Fibroblast of lung (primary cell): Measurements from ENCODE around the gene MARK4. TPM values are rescaled to one million over a fixed set of nuclear protein-coding genes. Genes with fewer than 3 reads are reported as not detected.
"Not testable (repeated sequence)": the region's sequence is repeated elsewhere in the genome, so short reads cannot be mapped to it uniquely, and the experiment has no call there.

ENCODE experiments used
- DNase-seq, 2 donors: peaks; one replicate each; pipeline versions ENCODE4 v3.0.0 to v3.0.0-alpha.2; 2010; ENCODE audit warnings: low read depth in 2 of 2
- H2AFZ ChIP-seq: 2 replicates; pipeline ENCODE4 v1.5.1; 2012; ENCODE audit warnings: low read length, control low read depth, inconsistent platforms
- H3K27ac ChIP-seq: 2 replicates; pipeline ENCODE4 v1.5.1; 2011; ENCODE audit warnings: low read length, control low read depth; ENCODE audit not compliant: insufficient read depth
- H3K27me3 ChIP-seq: 2 replicates; pipeline ENCODE4 v1.5.1; 2011; ENCODE audit warnings: mild to moderate bottlenecking, low read length; ENCODE audit not compliant: control insufficient read depth, insufficient read depth
- H3K36me3 ChIP-seq: 2 replicates; pipeline ENCODE4 v1.5.1; 2011; ENCODE audit warnings: low read length; ENCODE audit not compliant: control insufficient read depth, insufficient read depth
- H3K4me1 ChIP-seq: 2 replicates; pipeline ENCODE4 v1.5.1; 2011; ENCODE audit warnings: low read length; ENCODE audit not compliant: control insufficient read depth, insufficient read depth; ENCODE audit errors: extremely low read depth
- H3K4me2 ChIP-seq: 2 replicates; pipeline ENCODE4 v1.5.1; 2011; ENCODE audit warnings: low read length, control low read depth; ENCODE audit not compliant: insufficient read depth; ENCODE audit errors: extremely low read depth
- H3K4me3 ChIP-seq, 4 experiments: fragments of 200-600 bp in 1 of 4; sonication (generic) in 1 of 4; replicated peaks in 1 of 4; 2 replicates each; pipeline ENCODE4 v1.5.1; 2011 to 2016; ENCODE audit warnings: low read length in 4 of 4, low read depth in 3 of 4, mild to moderate bottlenecking in 3 of 4, control low read depth in 2 of 4, inconsistent platforms in 1 of 4, mixed read lengths in 1 of 4; ENCODE audit not compliant: insufficient read depth in 1 of 4; ENCODE audit errors: control extremely low read depth in 1 of 4
- H3K79me2 ChIP-seq: 2 replicates; pipeline ENCODE4 v1.5.1; 2012; ENCODE audit warnings: mild to moderate bottlenecking, low read length, inconsistent platforms; ENCODE audit not compliant: control insufficient read depth, insufficient read depth
- H3K9ac ChIP-seq: 2 replicates; pipeline ENCODE4 v1.5.1; 2011; ENCODE audit warnings: mild to moderate bottlenecking, low read length, control low read depth; ENCODE audit not compliant: insufficient read depth
- H3K9me3 ChIP-seq: 2 replicates; pipeline ENCODE4 v1.5.1; 2012; ENCODE audit warnings: low read depth, low read length; ENCODE audit not compliant: control insufficient read depth, insufficient read depth
- H4K20me1 ChIP-seq: 2 replicates; pipeline ENCODE4 v1.5.1; 2011; ENCODE audit warnings: low read length; ENCODE audit not compliant: control insufficient read depth, insufficient read depth; ENCODE audit errors: extremely low read depth
- EZH2 ChIP-seq: IDR thresholded peaks from 2 replicates; pipeline ENCODE4 v1.5.1; 2012; ENCODE audit warnings: low read length, control low read depth, mild to moderate bottlenecking; ENCODE audit errors: missing control alignments
- polyA plus RNA-seq, 2 donors: library from polyadenylated mRNA; depleted of rRNA in 1 of 2; stranded (reverse) in 1 of 2; unstranded in 1 of 2; fragments of >200 nt; gene quantifications; 2 replicates each; pipeline ENCODE4 v1.2.1, GENCODE V29; 2011 to 2012; ENCODE audit warnings: missing spikeins in 1 of 2
- total RNA-seq: library from RNA; depleted of rRNA; stranded (reverse); fragments of >200 nt; gene quantifications from 2 replicates; pipeline ENCODE4 v1.2.1, GENCODE V29; 2014
- TF ChIP-seq, protein P1 (sequence below), 2 donors: IDR thresholded peaks in 1 of 2; conservative IDR thresholded peaks in 1 of 2; 1 replicate in 1 of 2; 2 replicates in 1 of 2; pipeline ENCODE4 v1.5.1; 2011 to 2012; ENCODE audit warnings: low read length in 2 of 2, control low read depth in 1 of 2, inconsistent platforms in 1 of 2, low read depth in 1 of 2, mild to moderate bottlenecking in 1 of 2

The MARK4 gene
- total and polyA plus RNA-seq, 2 donors (not counting 1 experiment from before 2014, with no cell fraction given) = 8.9 to 14.1 TPM

DNA sequence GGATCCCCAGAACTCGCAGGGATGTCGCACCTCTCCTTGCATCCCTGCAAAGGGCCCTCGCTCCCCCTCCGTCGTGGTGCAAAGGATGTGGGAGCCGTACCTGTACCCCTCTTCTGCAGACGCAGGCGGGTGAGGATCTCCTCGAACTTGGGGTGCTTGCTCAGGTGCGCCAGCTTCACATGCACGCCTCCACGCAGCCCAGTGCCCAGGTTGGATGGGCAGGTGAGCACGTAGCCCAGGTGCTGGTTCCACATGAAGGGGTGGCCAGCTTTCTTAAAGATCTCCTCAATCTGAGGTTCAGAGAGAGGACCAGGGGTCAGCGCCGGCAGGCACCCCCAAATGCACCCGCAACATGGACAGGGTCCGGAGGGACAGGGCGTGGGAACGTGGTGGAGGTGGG is 56.3 kb downstream of the MARK4 start:
- Histone ChIP-seq H3K36me3 (no peaks in the 10 kb centered on the region), H2AFZ (no peak overlapping the region), H3K27me3 (no peaks in the 10 kb centered on the region), H3K9me3 (no peaks in the 10 kb centered on the region), H3K9ac (no peak overlapping the region), H3K4me2 (no peak overlapping the region), H3K4me3 (no peak overlapping the region), H4K20me1 (no peaks in the 10 kb centered on the region), H3K79me2 (no peaks in the 10 kb centered on the region), H3K4me1 (no peaks in the 10 kb centered on the region), H3K27ac (no peak overlapping the region)
- TF ChIP-seq, protein P1, sequence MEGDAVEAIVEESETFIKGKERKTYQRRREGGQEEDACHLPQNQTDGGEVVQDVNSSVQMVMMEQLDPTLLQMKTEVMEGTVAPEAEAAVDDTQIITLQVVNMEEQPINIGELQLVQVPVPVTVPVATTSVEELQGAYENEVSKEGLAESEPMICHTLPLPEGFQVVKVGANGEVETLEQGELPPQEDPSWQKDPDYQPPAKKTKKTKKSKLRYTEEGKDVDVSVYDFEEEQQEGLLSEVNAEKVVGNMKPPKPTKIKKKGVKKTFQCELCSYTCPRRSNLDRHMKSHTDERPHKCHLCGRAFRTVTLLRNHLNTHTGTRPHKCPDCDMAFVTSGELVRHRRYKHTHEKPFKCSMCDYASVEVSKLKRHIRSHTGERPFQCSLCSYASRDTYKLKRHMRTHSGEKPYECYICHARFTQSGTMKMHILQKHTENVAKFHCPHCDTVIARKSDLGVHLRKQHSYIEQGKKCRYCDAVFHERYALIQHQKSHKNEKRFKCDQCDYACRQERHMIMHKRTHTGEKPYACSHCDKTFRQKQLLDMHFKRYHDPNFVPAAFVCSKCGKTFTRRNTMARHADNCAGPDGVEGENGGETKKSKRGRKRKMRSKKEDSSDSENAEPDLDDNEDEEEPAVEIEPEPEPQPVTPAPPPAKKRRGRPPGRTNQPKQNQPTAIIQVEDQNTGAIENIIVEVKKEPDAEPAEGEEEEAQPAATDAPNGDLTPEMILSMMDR (conservative IDR thresholded peaks at IDR 0.05 in 1 of 2, IDR thresholded peaks at IDR 0.05 in 1 of 2; ENCODE audit: low read depth in 1 of 2, low read length in 2 of 2) = no peak
- TF ChIP-seq EZH2 = no peak
- no peak for DNase-seq

DNA sequence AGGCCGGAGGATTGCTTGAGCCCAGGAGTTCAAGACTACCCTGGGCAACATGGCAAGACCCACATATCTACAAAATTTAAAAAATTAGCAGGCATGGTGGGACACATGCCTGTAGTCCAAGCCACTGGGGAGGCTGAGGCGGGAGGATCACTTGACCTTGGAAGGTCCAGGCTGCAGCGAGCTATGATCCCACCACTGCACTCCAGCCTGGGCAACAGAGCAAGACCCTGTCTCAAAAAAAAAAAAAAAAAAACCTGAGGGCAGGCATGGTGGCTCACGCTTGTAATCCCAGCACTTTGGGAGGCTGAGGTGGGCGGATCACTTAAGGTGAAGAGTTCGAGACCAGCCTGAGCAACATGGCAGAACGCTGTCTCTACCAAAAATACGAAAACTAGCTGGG is 58.3 kb downstream of the MARK4 start:
- not testable (repeated sequence) for H3K27ac ChIP-seq, H3K79me2 ChIP-seq, H3K4me1 ChIP-seq, H4K20me1 ChIP-seq, H3K27me3 ChIP-seq, H3K4me2 ChIP-seq, H2AFZ ChIP-seq, H3K9me3 ChIP-seq, H3K4me3 ChIP-seq, H3K36me3 ChIP-seq, H3K9ac ChIP-seq, DNase-seq

DNA sequence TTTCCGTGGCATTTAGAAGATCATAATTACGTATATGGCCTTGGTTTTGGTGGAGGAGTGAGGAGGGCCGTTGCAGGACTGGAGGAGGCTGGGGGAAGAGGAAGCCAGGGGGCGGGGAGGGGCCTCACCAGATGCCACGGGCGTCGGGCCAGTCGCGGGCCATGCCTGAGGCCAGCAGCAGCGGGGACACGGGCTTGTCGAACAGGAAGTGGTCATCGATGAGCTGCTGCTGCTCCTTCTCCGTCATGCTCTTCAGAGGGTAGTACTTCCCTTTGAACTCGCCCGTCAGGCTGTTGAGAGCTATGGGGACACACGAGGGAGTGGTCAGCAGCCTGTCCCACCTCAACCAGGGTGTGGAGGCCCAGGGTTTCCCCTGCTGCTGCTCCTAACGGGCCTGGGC is 60.5 kb downstream of the MARK4 start:
- TF ChIP-seq, protein P1 (conservative IDR thresholded peaks at IDR 0.05 in 1 of 2, IDR thresholded peaks at IDR 0.05 in 1 of 2; ENCODE audit: low read depth in 1 of 2, low read length in 2 of 2) = no peak
- Histone ChIP-seq H3K4me1 (no peaks in the 10 kb centered on the region), H2AFZ (peak overlapping the region; percentile 20), H3K79me2 (no peaks in the 10 kb centered on the region), H3K9me3 (no peaks in the 10 kb centered on the region), H3K36me3 (no peaks in the 10 kb centered on the region), H3K9ac (no peak overlapping the region), H3K4me2 (no peak overlapping the region), H3K27ac (no peak overlapping the region), H3K4me3 (no peak overlapping the region), H3K27me3 (peaks cover 6% of the 10 kb centered on the region), H4K20me1 (no peaks in the 10 kb centered on the region)
- DNase-seq = no peak

DNA sequence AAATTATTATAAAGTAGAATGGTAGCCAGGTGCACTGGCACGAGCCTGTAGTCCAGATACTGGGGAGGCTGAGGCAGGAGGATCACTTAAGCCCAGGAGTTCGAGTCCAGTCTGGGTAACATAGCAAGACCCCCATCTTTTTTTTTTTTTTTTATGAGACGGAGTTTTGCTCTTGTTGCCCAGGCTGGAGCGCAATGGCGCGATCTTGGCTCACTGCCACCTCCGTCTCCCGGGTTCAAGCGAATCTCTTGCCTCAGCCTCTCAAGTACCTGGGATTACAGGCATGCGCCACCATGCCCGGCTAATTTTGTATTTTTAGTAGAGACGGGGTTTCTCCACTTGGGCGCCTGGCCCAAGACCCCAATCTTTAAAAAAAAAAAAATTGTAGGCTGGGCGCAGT is 61.2 kb downstream of the MARK4 start:
- not testable (repeated sequence) for H3K4me2 ChIP-seq, H3K9ac ChIP-seq, H3K4me1 ChIP-seq, H3K9me3 ChIP-seq, H3K27me3 ChIP-seq, H3K4me3 ChIP-seq, H2AFZ ChIP-seq, DNase-seq, H3K36me3 ChIP-seq, H4K20me1 ChIP-seq, H3K79me2 ChIP-seq, H3K27ac ChIP-seq
